GM12864 (cell line): ENCODE data around the gene BCL2L11.

Experiments used
- DNase-seq: peaks from one replicate; pipeline ENCODE4 v3.0.0-alpha.2; 2011; ENCODE audit warnings: low read depth
- H3K4me3 ChIP-seq: 2 replicates; pipeline ENCODE4 v1.5.1; 2011; ENCODE audit warnings: mild to moderate bottlenecking, low read depth, low read length, control low read depth
- TF ChIP-seq, protein P1 (sequence below): IDR thresholded peaks from 2 replicates; pipeline ENCODE4 v1.5.1; 2011; ENCODE audit warnings: low read depth, mild to moderate bottlenecking, moderate library complexity, low read length, control low read depth, inconsistent platforms; ENCODE audit errors: missing control alignments

BCL2L11 gene

DNA sequence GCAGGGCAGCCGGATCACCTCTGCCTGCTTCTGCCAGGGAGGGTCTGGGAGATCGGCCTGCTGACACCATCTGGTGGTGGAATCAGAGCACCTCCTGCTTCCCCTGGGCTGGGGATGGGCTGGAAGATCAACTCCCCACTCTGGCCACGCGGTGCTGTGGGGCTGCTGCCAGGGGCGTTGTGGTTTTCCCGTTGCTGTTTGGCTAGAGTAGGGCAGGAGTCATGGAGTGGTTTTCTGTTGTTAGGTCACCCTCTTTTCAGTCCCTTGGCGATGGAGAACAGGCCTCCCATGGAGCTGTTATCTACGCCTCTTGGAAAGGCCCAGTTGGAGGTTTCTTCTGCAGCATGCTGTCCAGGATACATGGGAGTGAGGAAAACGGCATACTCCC, 15.2 kb downstream of the BCL2L11 start:
- TF ChIP-seq, protein P1, sequence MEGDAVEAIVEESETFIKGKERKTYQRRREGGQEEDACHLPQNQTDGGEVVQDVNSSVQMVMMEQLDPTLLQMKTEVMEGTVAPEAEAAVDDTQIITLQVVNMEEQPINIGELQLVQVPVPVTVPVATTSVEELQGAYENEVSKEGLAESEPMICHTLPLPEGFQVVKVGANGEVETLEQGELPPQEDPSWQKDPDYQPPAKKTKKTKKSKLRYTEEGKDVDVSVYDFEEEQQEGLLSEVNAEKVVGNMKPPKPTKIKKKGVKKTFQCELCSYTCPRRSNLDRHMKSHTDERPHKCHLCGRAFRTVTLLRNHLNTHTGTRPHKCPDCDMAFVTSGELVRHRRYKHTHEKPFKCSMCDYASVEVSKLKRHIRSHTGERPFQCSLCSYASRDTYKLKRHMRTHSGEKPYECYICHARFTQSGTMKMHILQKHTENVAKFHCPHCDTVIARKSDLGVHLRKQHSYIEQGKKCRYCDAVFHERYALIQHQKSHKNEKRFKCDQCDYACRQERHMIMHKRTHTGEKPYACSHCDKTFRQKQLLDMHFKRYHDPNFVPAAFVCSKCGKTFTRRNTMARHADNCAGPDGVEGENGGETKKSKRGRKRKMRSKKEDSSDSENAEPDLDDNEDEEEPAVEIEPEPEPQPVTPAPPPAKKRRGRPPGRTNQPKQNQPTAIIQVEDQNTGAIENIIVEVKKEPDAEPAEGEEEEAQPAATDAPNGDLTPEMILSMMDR, result no peak
- H3K4me3 ChIP-seq, result no peak overlapping the region
- DNase-seq, result no peak

DNA sequence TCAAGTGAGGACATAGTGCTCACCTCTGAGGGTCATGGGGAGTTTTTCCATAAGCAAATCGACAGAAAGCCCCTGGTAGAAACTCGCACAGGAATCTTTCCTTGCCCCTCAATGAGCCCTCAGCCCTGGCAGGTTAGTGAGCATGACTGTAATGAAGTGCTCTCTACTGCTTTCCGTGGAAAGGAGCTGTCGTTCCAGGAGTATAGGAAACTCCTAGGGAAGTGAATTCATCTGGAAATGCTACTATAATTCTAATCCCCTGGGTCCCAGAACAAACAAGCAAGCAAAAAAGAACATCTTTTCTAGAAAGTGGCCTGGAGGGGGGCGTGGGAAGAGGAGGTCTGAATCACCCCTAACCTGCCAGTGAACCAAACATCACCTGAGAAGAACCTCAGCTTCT, 18.1 kb downstream of the BCL2L11 start:
- DNase-seq, result no peak
- TF ChIP-seq, protein P1, result no peak
- no peak overlapping the region for H3K4me3 ChIP-seq

DNA sequence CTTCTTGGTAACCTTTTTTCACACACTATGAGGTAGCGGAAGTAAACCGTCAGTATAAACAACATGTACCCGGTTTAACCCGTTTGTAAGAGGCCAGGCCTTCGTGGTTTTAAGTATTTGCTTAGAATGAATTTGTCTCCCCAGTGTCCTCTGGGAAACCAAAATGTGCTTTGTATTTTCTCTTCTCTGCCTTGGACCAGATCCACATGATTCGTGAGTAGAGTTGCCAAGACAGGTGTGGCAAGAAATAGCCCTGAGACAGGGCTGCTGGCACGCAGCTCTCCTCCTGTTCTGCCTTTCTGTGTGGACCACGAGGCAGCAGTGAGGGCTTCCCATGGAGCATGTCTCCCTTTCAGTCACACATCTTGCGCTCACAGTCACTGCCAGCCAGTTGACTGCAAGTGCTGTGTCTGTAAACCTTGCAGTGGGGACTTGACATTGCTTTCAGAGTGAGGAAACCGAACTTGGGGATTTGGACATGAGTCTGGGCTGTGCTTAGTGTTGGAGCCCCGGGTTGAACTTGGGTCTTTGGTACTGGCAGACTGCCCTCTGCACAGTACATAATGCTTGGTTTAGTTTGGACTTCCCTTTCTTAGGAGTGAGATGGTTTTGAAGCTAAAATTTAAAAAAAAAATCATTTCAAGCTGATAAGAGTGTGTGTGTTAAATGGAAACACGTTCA, 19.1 kb downstream of the BCL2L11 start:
- DNase-seq, result no peak
- no peak overlapping the region for H3K4me3 ChIP-seq
- TF ChIP-seq, protein P1, result no peak

DNA sequence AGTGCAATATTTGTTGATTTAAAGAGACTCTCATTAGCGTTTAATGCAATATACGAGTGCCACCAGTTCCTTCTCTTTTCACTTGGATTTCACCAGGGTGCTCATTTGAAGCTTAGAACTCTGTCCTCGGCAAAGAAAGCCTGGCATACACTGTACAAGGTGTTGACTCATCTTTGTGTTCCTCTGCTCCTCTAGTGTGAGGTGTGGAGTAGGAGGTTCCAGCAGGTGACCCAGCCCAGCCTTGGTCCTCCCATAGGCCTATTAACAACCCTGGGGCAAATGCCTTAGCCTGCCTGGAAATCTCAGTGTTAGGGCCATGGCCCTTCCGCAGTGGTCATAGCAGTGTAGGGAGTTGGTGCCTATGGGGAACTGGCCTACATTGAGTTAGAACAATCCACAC, 20.1 kb downstream of the BCL2L11 start:
- no peak overlapping the region for H3K4me3 ChIP-seq
- DNase-seq, result no peak
- TF ChIP-seq, protein P1, result no peak

DNA sequence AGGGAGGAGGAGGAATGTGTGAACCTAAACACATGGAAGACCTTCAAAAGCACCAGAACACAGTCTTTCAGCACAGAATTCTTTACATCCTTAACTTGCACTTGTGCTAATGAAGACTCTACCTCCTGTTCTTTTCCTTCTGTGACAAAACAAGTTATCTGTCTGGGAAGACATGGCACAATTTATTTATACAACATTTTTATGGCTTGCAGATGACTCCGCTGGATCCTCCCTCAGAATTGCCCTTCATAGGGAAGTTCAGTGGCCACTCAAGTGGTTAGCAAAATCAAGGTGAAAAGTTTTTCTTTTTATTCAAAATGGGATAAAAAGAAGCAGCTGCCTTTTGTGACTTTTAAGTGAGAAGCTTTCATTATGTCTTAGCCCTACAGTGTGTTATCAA, 21.4 kb downstream of the BCL2L11 start:
- no peak for DNase-seq
- TF ChIP-seq, protein P1, result no peak
- H3K4me3 ChIP-seq, result no peak overlapping the region

DNA sequence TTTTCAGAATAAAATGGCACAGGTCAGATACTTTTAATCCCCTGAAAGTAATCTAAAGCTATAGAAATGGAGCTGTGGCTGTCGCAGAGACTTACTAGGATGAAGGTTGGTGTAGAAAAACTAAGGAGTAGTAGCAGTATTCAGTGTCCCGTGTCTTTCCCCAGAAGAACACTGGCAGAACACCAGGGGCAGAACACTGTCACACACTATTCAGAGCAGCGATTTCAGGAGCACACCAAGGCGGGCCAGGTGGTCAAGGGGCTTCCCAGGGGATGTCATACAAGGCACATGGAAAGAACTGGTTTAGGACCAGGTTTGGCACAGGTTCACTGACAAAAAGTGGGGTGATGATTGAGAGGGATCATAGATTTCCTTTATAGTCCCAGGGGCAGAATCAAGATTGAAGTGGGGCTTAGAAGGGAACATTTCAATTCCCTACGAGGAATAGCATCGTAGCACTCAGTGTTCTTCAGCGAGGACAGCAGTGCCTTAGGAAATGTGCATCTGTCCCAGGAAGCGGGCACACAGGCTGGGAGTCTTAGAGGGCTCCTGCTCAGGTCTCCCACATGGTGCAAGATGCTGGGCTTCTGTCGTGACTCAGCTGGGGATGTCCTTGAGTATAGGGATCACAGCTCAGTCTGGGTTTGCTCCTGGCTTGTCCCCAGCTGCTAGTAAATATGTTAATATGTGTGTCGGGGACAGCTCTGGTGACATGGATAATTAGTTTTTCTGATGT, 22.6 kb downstream of the BCL2L11 start:
- TF ChIP-seq, protein P1, result no peak
- H3K4me3 ChIP-seq, result no peak overlapping the region

DNA sequence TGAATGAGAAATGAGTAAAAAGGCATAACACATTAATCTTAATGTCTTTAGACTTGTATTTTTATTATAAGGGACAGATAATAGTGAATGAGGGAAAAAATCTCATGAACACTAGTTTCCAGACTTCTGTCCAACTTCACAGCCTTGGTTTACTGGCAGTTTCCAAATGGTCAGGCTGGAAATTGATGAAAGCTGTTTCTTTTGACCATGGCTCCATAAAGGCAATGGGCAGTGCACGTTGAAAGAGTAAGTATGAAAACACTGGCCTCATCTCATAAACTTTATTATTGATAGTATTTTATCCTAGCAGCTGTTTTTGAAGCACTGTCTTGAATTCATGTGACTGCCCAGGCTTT, 23.1 kb downstream of the BCL2L11 start:
- DNase-seq, result no peak
- TF ChIP-seq, protein P1, result no peak

More for the DNA sequence above, 22.6 kb downstream of the BCL2L11 start:
- DNase-seq, result no peak

More for the DNA sequence above, 23.1 kb downstream of the BCL2L11 start:
- no peak overlapping the region for H3K4me3 ChIP-seq
